Activated CD8-positive, alpha-beta memory T cell treated with anti-CD3 and anti-CD28 coated beads for 24 hours (primary cell): ENCODE results near the gene ALDH1A2.
"Not testable (repeated sequence)": the region's sequence is repeated elsewhere in the genome, so short reads cannot be mapped to it uniquely, and the experiment has no call there.

Source experiments
- DNase-seq: peaks from one replicate; pipeline ENCODE4 v3.0.0-alpha.2; 2020

Gene ALDH1A2

DNA sequence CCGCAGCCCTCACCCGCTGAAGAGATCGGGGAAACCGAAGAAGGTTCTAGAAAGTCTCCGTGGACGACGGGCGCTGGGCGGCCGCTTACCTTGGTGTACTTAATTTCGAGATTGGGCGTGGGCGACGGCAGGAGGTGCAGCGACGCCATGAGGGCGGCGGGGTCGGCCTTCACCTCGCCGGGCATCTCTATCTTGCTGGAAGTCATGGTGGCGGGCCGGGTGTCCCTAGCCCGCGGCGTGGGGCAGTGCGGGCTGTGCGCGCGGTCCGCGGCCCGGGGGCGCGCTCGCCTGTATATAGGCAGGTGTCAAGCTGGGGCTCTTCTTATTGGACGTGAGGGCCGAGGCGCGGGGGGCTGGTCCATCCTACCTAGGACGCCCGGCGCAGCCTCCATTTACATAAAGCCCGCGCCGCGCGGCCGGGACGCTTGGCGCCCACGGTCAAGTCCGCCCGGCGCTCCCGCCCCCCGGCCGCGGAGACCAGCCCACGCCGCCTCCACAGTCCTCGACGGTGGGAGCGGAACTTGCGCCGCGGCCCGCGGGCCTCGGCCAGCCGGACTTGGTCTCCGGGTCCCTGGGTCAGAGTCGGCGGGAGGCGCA lies at the start of gene ALDH1A2:
TSS of gene ALDH1A2 (minus strand) at position 267 of the 597 bp plus-strand sequence. CDS start at position 206, 61 bp downstream.
- peak; percentile 54 for DNase-seq

DNA sequence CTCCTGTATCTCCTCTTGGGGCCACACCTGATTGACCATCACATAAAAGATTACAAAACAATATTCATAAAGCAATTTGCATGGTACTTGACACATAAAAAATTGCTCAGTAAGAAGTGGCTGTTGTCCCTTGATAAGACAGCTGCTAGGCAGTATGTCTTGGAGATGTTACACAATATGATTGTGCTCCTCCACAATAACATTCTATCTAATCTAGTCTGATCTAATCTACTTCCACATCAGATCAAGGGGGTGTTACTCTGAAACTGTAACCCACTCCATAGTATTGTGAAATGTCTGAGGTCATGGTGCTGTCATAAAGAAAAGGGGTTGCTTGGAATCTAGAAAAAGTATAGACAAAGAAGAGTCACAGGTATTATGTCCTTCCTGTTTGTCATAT lies 49.3 kb upstream of the ALDH1A2 start:
- DNase-seq, result no peak

DNA sequence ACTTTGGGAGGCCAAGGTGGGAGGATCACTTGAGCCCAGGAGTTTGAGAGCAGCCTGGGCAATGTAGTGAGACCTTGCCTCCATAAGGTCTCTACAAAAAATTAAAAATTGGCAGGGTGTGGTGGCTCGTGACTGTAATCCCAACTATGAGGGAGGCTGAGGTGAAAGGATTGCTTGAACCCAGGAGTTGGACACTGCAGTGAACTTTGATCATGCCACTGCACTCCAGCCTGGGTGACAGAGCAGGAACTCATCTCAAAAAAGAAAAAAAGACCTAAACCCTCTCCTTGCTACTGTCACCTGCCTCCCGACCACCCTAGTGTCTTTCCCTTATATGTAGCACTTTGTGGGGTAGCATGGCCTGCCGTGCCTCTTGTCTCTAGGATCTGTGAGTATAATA lies 48.9 kb upstream of the ALDH1A2 start:
- DNase-seq, result no peak

DNA sequence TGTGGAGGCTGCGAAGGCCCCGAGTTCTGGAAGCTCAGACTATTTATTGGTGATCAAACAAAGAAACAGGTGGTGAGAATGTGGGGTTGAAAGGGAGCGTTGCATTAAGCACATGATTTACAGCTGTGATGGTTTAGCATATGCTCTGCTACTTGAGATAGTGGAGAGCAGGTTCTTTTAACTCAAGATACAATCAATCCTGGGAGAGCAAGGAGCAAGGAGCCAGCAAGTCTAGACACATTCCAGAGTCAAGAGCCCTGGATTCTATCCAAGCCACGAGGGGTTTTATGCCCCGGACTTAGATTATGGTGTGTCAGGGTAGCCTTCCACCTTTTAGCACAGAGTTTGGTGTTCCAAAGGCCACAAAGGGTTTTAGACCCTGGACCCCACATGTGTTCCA lies 47.8 kb upstream of the ALDH1A2 start:
- DNase-seq, result not testable (repeated sequence)

DNA sequence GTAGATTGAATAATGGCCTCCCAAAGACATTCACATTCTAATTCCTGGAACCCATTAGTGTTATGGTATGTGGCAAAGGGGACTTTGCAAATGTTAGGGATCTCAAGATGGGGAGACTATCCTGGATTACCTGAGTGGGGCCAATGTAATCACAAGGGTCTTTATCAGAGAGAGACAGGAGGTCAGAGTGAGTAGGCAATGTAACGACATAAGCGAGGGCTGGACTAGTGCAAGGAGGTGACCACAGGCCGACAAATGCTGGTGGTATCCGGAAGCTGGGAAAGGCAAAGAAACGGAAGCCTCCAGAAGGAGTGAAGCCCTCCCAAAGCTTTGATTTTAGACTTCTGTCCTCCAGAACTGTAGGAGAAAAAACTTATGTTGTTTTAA lies 46.2 kb upstream of the ALDH1A2 start:
- no peak for DNase-seq

DNA sequence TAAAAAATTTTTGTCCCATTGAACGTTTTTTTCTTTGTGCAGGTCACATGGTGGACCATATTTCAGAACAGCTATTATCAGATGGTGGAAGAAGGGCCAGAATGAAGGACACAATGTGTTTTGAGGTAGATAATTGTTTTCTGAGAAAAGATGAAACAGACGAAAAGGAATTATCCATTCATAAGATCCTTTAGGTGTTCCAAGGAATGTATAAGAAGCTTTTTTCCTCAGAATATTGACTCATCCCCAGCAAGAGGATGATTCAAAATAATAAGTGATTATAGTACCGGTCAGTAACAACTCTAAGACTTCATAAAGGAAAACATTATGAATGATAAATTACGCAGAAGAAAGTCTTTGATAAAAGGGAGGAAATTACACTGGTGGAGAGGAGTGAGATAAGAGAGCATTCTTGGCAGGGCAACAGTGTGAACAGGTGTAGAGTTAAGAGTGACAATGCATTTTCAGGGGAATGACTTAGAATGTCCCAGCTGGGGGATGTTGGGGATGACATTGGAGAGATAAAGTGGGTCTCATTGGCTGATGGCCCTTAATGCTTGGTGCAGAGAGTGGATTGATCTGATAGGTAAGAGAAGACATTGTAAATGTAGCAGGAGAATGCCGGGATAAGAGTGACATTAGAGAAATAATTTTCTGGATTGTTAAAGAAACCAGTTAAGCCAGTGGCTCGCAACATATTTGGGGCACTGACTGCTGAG lies 45.6 kb upstream of the ALDH1A2 start:
- no peak for DNase-seq

DNA sequence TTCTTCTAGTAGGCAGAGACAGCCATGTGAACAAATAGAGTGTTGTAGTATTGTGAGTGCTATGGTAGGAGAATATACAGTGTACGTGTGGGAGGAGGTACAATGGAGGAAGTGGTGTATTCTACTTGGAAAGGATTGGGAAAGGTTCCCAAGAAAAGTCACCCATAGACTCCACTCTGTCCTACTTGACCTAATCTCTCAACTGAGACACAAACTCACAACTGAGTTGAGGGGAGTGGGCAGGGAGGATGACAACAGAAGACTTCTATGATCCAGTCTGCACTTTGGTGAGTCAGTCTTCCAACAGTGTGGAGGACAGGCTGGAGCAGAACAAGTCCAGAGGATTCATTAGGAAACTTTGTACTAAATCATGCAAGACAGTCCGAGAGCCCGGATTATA lies 43.9 kb upstream of the ALDH1A2 start:
- no peak for DNase-seq

DNA sequence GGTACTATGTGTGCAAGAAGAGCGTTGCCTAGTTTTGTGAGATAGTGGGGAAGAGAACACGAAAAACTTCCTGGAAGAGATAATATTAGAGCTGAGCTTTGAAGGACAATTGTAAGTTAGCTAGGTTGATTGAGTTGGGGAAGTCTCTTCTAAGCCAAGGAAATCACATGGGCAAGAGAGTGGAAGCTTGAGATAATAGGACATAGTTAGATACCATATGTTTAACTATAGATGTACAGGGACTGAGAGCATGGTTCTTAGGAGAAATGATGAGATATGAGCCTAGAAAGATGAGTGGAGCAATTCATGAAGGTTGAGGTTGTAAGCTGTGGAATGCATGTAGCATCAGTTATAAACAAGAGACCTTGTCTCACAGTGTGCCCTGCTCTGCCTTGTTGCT lies 42.6 kb upstream of the ALDH1A2 start:
- no peak for DNase-seq

DNA sequence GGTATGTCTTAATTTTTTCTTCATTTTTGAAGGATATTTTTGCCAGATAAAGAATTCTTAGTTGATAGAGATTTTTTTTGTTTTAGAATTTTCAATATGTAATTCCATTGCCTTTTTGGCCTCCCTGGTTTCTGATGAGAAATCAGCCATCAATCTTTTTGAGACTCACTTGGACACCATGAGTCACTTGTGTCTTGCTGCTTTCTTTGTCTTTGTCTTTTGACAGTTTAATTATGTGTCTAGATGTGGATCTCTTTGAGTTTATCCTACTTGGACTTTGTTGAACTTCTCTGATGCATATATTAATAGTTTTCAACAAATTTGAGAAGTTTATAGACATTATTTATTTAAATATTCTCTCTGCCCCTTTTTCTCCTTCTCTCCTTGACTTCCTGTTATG lies 38.0 kb upstream of the ALDH1A2 start:
- DNase-seq, result no peak

DNA sequence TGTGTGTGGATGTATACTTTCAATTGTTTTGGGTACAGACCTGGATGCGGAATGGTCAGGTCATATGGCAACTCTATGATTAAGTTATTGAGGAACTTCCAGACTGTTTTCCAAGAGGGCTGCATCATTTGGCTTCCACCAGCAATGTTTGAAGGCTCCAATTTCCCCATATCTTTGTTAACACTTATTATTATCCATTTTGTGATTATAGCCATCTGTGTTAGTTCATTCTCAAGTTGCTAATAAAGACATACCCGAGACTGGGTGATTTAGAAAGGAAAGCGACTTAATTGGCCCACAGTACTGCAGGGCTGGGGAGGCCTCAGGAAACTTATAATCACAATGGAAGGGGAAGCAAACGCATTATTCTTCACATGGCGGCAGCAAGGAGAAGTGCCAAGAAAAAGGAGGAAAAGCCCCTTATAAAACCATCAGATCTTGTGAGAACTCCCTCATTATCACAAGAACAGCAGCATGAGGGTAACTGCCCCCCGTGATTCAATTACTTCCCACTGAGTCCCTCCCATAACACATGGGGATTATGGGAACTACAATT lies 31.1 kb upstream of the ALDH1A2 start:
- DNase-seq, result no peak

DNA sequence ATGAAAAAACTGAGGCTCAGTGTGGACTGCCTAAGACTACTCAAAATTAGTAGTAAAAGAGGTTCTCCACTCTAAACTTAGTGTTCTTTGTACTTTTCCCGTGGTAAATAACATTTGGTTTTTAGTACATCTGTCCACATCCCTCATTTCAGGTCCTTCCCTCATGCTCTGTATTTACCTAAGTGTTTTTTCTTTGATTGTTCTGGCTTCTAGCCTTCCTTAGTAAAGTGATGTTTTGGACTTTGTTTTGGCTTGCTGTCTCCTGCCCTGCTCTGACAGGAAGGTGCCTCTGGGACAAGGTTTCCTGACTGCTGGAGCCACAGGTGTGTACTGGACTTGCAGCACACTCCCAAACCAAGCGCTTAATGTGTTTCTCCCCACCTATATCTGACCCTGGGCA lies 29.9 kb upstream of the ALDH1A2 start:
- DNase-seq, result no peak

DNA sequence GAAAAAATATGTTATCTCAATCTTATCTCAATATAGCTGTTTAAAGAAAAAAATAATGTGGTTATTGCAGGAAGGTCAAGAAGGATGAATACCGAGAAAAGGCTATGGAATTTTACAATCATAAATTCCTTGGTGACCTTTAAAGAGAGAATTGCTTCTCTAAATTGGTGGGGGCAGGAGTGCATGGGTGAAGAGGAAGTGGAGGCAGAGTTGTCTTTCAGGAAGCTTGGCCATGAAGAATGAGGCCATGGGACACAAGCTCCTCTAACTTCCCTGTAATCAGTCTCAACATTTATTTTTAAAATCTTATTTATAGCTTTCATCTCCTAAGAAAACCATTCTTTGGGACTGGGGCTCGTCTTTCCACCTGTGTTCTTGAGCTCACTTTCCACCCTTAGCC lies 22.4 kb upstream of the ALDH1A2 start:
- no peak for DNase-seq

DNA sequence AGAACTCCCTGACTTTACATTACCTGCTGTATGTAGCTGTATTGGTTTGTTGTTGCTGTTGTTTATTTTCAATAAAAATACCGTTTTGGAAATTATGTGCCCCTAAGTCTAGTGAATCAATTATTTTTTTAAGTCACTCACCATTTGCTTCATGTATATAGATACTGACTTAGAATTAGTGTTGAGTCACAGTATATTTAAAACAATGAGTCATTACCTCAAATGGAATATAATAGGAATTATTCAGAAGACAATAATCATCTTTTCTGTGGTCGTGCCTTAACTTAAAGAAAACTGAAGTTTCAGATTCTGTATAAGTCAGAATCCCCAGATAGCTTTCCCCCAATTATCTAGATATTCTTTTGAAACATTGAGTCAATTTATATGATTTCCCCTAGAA lies 21.0 kb upstream of the ALDH1A2 start:
- no peak for DNase-seq

DNA sequence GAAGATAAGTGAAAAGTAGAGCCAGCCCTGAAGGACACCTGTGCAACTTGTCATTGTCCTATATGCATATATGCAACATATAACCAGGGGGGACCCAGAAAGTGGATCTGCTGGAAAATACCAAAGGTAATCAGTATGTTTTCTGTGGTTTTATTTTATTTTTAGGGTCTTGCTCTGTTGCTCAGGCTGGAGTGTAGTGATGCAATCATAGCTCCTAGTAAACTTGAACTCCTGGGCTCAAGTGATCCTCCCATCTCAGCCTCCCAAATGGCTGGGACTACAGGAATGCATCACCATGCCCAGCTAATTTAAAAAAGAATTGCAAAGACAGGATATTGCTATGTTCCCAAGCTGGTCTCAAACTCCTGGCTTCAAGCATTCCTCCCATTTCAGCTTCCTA lies 18.0 kb upstream of the ALDH1A2 start:
- DNase-seq, result no peak

DNA sequence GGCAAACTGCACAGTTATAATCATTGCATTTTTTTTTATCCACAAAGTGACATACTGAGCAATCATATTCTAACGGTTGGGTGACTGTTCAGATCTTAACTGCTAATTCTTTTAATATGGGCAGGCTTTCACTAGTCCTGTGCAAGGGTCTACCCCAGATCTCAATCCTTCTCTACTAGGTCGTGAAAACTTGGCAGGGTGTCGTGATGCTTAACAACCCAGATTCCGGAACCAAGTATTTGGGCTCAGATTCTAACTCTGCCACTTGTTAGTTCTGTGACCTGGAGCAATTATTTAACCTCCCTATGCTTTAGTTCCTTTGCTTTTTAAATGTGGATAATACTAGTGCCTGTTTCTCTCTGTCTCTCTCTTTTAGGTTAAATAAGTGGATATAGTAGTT lies 16.4 kb upstream of the ALDH1A2 start:
- no peak for DNase-seq

DNA sequence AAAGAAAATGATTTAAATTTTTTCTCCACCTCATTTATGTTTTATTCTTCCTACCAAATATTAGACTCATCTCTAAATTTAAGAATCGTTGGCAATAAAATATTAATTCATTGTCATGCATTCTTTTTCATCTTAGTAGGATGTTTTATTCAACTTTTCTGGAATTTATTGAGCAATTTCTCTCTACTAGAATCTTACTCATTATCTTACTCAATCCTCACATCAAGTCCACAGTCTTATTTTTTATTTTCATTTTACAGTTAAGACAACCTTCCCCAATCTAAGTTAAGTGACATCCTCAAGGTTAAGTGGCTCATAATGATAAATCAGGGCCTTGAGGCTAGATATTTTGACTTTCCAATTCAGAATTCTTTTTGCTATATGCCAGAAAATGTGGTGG lies 15.9 kb upstream of the ALDH1A2 start:
- no peak for DNase-seq

DNA sequence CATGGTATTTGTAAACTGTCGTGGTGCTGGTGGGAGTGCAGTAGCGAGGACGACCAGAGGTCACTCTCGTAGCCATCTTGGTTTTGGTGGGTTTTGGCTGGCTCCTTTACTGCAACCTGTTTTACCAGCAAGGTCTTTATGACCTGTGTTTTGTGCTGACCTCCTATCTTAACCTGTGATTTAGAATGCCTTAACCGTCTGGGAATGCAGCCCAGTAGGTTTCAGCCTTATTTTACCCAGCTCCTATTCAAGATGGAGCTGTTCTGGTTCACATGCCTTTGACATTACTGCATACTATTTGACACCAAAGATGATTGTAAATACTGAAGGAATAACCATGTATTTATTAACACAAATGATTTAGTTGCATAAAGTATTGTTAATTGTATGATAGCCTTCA lies 15.4 kb upstream of the ALDH1A2 start:
- not testable (repeated sequence) for DNase-seq

DNA sequence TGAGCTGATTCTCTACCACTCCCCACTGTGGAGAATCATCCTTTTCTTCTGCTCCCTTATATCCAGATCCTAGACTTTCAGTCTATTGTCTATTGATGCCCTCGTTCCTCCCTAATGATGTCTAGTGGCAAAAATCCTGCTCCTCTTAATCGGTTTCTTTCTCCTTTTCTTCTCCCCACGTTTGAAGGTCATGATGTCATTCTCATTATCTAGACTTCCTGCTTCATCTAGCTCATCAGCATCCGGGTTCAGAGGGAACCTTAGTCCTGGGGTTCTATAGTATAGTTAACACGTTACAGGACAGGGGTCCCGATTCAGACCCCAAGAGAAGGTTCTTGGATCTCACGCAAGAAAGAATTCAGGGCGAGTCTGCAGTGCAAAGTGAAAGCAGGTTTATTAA lies 14.9 kb upstream of the ALDH1A2 start:
- DNase-seq, result no peak

DNA sequence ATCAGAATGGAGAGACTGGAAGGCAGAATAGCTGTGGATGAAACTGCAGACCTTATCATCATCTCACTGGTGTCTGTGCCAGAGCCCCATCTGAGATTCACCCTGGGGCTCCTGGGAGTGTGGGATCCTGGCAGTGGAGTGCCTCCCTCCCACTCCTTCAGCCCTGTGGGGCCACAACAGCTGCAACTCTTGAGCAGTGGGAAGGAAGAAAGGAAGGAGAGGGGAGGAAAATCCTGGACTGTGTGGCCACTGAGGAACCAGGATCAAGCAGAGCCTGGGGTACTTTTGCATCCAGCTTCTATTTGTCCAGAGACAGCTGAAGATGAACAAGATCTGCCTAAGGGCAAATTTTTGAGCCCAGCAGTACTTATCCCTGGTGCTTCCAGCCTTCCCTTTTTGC lies 13.1 kb upstream of the ALDH1A2 start:
- no peak for DNase-seq

DNA sequence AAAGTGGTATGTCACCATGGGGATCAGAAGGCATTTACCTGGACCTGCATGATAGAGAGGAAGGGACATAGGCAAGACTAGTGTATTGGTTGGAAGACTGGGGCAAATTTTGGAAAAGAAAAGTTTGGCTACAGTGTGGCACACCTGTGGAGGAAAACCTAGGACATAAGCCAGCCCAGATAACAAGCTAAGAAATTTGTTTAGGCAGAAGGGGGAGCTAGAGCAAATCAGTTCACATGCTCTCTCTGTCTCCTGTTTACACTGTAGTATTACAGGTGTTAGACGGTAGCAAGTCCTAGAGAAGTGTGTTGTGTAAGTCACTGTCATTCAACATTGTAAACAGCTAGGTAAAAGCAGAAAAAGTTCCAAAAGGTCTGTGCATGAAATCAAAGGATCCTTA lies 11.9 kb upstream of the ALDH1A2 start:
- DNase-seq, result no peak

DNA sequence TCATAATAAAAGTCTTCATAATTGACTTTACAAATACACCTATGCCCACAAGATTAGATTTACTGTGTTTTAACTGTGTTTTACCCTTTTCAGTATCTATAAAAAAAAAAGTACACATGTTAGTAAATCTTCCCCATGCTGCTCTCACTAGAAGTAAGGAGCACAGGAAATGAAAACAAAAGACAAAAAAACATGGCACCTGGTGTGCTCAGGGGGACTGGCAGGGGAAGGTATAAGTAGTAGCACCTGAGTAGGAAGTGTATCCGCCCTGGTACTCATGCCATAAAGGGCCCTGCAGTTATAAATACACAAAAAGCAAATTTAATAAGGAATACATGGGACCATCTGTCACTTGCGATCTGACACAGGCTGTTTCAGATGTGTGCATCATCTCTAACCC lies 8.9 kb upstream of the ALDH1A2 start:
- no peak for DNase-seq

DNA sequence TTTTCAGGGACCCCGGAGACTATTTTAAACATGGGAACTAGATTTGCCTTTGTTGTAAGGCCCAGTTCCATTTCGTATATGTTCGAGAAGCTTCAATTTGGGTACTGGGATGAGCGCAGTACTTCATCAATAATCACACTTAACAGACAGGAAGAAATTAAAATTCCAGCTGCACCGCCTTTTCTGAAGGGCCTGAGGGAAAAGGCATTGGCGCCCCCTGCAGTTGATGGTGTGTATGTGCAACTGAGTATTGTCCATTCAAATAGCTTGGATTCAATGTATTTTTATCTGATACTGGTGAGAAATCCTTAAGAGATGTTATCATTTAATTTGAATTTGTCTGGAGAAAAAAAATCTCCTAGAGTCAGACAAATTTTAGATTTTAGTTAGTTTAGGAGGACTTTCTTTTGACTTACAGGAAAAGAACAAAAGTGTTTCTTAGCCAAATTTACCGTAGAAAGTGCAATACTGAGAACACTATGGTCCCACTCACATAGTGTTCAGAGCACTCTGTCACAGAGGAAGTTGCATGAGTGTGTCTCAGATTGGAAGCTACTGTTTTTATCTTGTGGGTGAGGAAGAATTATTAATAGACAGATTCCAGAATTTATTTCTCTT lies 5.4 kb upstream of the ALDH1A2 start:
- peak; percentile 66 for DNase-seq

DNA sequence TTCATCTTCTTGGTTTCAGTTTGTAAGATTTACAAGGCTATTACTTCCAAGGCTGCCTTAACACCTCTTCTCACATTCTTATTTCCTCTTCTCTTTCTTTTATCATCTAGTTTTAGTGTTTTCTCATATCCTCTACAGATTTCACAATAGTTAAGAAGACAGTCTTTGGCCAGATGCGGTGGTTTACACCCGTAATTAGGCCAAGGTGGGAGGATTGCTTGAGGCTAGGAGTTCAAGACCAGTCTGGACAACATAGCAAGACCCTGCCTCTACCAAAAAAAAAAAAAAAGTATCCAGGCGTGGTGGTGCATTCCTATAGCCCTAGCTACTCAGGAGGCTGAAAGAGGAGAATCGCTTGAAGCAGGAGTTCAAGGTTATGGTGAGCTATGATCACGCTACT lies 3.5 kb upstream of the ALDH1A2 start:
- DNase-seq, result no peak
